Astrocyte of the cerebellum (primary cell): Measurements from ENCODE around the gene ONECUT3.
"Not testable (repeated sequence)": the region's sequence is repeated elsewhere in the genome, so short reads cannot be mapped to it uniquely, and the experiment has no call there.

Source experiments
- DNase-seq: peaks from one replicate; pipeline ENCODE4 v3.0.0-alpha.2; 2011; ENCODE audit warnings: low read depth
- H3K4me3 ChIP-seq: 2 replicates; pipeline ENCODE4 v1.5.1; 2011; ENCODE audit warnings: mild to moderate bottlenecking, low read depth, low read length, moderate library complexity
- CTCF ChIP-seq: IDR thresholded peaks from 2 replicates; pipeline ENCODE4 v1.5.1; 2012; ENCODE audit warnings: low read length, low read depth, moderate library complexity, mild to moderate bottlenecking; ENCODE audit errors: missing control alignments
- in situ Hi-C: cut with HindIII; loops from 2 replicates; pipeline ENCODE4 v1.10.0; 2017; ENCODE audit warnings: low sequenced_read_pairs

Gene ONECUT3

GRCh38 chr19:1794424-1795172 is 41.3 kb downstream of the ONECUT3 start:
- in situ Hi-C loops, result no loop called here
- TF ChIP-seq CTCF, result no peak
- no peak for DNase-seq
- no peak overlapping the region for H3K4me3 ChIP-seq

GRCh38 chr19:1796395-1797142 is 43.3 kb downstream of the ONECUT3 start:
- in situ Hi-C loops, result no loop called here
- H3K4me3 ChIP-seq, result no peak overlapping the region
- no peak for DNase-seq
- no peak for TF ChIP-seq CTCF

GRCh38 chr19:1797313-1797712 is 44.0 kb downstream of the ONECUT3 start:
- in situ Hi-C loops, H3K4me3 ChIP-seq: not testable (repeated sequence)

GRCh38 chr19:1799695-1800342 is 46.5 kb downstream of the ONECUT3 start:
- no peak for TF ChIP-seq CTCF
- in situ Hi-C loops, result no loop called here
- H3K4me3 ChIP-seq, result no peak overlapping the region

More at GRCh38 chr19:1797313-1797712, 44.0 kb downstream of the ONECUT3 start:
- not testable (repeated sequence) for DNase-seq

GRCh38 chr19:1804858-1805257 is 51.6 kb downstream of the ONECUT3 start:
- no peak for DNase-seq
- in situ Hi-C loops, result no loop called here
- no peak overlapping the region for H3K4me3 ChIP-seq
- no peak for TF ChIP-seq CTCF

More at GRCh38 chr19:1799695-1800342, 46.5 kb downstream of the ONECUT3 start:
- DNase-seq, result no peak

DNA sequence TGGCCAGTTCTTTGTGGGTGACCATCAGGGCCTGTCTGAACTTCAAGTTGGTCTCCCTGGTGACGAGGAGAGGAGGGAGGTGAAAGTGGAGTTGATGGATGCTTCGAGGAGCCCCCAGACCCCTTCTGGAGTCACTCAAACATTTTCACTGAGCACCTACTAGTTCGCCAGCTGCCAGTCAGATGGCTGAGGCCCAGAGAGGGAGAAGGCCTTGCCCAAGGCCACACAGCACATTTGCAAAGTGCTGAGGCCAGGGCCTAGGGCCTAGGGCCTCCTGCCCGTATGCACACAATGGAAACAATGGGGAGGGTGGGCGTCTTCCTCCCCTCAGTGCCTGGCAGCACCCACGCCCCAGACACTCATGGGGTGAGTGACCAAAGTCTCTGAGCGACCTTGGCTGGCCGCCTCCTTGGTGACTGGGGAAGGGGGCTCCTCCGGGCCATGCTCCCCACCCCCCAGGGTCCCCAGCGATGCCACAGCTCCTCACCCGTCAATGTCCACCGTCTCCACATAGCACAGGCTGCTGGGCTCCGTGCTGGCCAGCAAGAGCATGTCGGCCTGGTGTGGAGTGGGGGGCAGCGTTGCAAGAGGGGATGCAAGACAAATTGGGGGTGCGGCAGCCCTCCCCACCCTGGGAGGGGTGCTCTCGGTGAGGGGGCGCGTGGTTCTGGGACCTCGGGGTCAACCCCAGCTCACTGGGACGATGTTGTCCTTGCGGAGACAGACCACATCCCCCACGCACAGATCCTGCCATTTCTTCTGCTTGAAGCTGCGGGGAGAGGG is 52.3 kb downstream of the ONECUT3 start:
- in situ Hi-C loops, result no loop called here
- no peak for DNase-seq
- H3K4me3 ChIP-seq, result no peak overlapping the region
- TF ChIP-seq CTCF, result no peak
